Stimulated activated CD4-positive, alpha-beta T cell treated with anti-CD3 and anti-CD28 coated beads, Interleukin-15, amount 100 ng/mL, for 24 hours (primary cell): Measurements from ENCODE around the gene PTPRE.

Experiments
- DNase-seq: peaks from one replicate; pipeline ENCODE4 v3.0.0-alpha.2; 2020

Gene PTPRE

GRCh38 chr10:127906548-127907377 lies at the start of gene PTPRE:
Gene PTPRE (plus strand): TSS chr10:127907103. CDS start chr10:128040882, 133,779 bp downstream.
- DNase-seq: peak; percentile 84

- DNase-seq: no peak
Observed at GRCh38 chr10:127860592-127860991, 46.3 kb upstream of the PTPRE start.

- no peak for DNase-seq
Observed at GRCh38 chr10:127863231-127863825, 43.6 kb upstream of the PTPRE start.

- DNase-seq: no peak
Observed at GRCh38 chr10:127866276-127867013, 40.5 kb upstream of the PTPRE start.

GRCh38 chr10:127867805-127868204 lies 39.1 kb upstream of the PTPRE start:
- no peak for DNase-seq

GRCh38 chr10:127869329-127869728 lies 37.6 kb upstream of the PTPRE start:
- no peak for DNase-seq

- no peak for DNase-seq
Observed at GRCh38 chr10:127871631-127872010, 35.3 kb upstream of the PTPRE start.

- no peak for DNase-seq
Observed at GRCh38 chr10:127872011-127872761, 34.7 kb upstream of the PTPRE start.

GRCh38 chr10:127872871-127873600 lies 33.9 kb upstream of the PTPRE start:
- no peak for DNase-seq

GRCh38 chr10:127873901-127874470 lies 32.9 kb upstream of the PTPRE start:
- DNase-seq: no peak

GRCh38 chr10:127874671-127875448 lies 32.0 kb upstream of the PTPRE start:
- DNase-seq: no peak

- no peak for DNase-seq
Observed at GRCh38 chr10:127875449-127875765, 31.5 kb upstream of the PTPRE start.

GRCh38 chr10:127875916-127876315 lies 31.0 kb upstream of the PTPRE start:
- DNase-seq: no peak

- no peak for DNase-seq
Observed at GRCh38 chr10:127877116-127877515, 29.8 kb upstream of the PTPRE start.

GRCh38 chr10:127877699-127878098 lies 29.2 kb upstream of the PTPRE start:
- no peak for DNase-seq

GRCh38 chr10:127878475-127879055 lies 28.3 kb upstream of the PTPRE start:
- DNase-seq: no peak

- DNase-seq: no peak
Observed at GRCh38 chr10:127880557-127880956, 26.3 kb upstream of the PTPRE start.

- DNase-seq: no peak
Observed at GRCh38 chr10:127881262-127881661, 25.6 kb upstream of the PTPRE start.

GRCh38 chr10:127882391-127882790 lies 24.5 kb upstream of the PTPRE start:
- no peak for DNase-seq

GRCh38 chr10:127882801-127883459 lies 24.0 kb upstream of the PTPRE start:
- DNase-seq: no peak
